Activated CD4-positive, alpha-beta T cell treated with anti-CD3 and anti-CD28 coated beads, Interleukin-2, amount 50 U/mL, for 16 hours (primary cell): ENCODE results near the gene ENO4.

Experiments
- DNase-seq: peaks from one replicate; pipeline ENCODE4 v3.0.0-alpha.2; 2020

Gene ENO4

GRCh38 chr10:116873134-116873533, 23.8 kb downstream of the ENO4 start:
- no peak for DNase-seq

DNA sequence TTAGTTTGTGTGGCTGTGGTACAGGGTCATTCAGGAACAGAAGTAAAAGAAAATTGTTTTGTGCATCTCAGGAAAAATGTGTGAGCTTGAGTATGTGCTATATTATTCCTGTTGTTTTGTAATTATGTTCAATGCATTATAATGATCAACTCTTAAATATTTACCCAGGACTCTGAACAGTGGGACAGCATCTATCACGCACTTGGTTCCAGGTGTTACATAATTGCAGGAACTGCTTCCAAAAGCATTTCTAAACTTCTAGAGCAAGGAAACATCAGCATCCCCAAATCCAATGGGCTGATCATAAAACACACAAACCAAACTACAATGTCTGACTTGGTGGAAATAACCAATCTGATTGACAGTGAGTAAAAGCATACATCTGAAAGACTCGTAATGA, 26.6 kb downstream of the ENO4 start:
- DNase-seq: no peak

- DNase-seq: no peak
Measured at GRCh38 chr10:116877391-116877790, 28.1 kb downstream of the ENO4 start.

DNA sequence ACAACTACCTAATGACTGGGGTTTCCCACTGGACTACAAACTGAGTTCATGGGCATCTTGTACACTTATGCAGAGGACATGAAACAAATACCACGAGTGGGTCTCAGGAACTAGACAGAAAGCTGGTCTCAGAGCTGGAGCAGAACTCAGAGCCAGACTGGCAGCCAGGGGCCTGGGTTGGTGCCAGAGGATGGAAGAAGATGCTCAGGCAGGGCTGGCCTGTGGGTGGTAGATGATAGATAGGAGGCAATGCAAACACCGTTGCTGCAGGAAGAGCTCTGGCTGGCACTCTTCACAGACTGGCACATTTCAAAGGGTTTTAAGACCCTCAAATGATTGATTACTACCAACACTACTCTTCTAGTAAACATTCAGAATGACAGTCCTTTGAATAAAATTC, 28.8 kb downstream of the ENO4 start:
- DNase-seq: no peak

- DNase-seq: no peak
Measured at GRCh38 chr10:116879817-116880216, 30.5 kb downstream of the ENO4 start.

DNA sequence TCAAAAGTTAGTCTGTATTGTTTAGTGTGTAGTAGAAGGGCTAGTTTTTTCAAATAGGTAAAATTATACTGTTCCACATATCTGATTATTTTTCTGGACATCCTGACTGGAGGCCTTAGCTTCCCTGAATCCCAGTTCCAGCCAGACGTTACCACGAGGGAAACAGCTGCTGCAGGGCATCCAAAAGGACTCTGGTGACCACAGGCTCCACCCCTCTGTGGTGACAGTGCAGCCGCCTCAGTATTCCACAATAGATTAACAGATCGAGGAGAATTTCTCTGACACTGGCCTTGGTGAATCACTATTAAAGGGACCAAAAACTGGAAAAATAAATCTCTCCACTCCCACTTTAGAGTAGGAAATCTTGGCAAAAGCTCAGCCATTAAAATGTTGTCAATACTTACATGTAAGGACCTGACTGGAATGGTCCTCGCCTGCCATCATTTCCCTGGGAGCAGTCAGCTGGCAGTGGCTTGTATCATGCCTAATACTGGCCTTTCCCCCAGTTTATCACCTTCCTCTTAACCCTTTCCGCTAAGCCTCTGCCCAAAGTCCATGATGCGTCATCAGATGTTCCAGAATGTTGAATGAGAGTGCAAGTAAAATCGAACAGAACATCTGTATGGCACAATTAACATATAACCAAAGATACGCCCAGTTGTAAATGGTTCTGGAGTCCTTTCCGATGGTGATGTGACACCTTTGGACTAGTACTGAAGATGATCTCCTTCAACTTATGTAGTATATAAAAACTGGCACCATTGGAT, 31.6 kb downstream of the ENO4 start:
- no peak for DNase-seq

DNA sequence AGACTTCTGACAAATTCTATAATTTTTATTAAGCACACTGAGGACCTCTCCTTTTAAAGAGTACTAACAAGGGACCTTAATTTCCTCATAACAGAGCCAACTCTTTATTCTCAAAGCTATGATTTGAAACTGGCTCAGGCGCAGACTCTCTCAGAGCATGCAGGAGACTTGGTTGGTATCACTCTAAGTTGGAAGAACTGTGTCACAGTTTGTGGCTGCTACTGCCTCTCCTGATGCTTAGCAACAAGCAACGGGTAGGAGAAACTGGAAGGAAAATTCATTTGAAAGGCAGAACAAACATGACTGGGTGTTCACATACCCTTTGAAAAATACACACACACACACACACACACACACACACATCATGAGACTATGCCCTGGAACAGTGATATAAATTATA, 33.3 kb downstream of the ENO4 start:
- DNase-seq: no peak

DNA sequence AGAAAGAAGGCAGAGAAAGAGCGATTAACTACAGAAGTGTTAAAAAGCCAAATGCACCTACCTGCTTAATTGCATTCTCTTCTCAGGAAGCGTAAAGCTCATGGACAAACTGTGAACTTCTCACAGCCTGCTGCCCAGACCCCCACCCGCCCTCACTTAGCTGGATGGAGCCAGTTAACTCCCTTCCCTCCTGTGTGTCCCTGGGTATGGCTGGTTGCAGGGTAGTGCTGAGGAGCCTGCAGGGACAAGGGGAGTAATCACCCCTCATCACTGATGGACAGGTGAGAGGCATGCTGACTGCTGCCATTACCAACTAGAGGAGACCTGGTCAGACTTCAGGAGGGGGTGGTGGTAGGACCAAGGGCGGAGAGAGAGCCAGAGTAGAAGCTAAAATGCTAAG, 37.5 kb downstream of the ENO4 start:
- DNase-seq: no peak

- no peak for DNase-seq
Measured at GRCh38 chr10:116888380-116889055, 39.2 kb downstream of the ENO4 start.

- DNase-seq: no peak
Measured at GRCh38 chr10:116889066-116889465, 39.8 kb downstream of the ENO4 start.

GRCh38 chr10:116891208-116891607, 41.9 kb downstream of the ENO4 start:
- no peak for DNase-seq

DNA sequence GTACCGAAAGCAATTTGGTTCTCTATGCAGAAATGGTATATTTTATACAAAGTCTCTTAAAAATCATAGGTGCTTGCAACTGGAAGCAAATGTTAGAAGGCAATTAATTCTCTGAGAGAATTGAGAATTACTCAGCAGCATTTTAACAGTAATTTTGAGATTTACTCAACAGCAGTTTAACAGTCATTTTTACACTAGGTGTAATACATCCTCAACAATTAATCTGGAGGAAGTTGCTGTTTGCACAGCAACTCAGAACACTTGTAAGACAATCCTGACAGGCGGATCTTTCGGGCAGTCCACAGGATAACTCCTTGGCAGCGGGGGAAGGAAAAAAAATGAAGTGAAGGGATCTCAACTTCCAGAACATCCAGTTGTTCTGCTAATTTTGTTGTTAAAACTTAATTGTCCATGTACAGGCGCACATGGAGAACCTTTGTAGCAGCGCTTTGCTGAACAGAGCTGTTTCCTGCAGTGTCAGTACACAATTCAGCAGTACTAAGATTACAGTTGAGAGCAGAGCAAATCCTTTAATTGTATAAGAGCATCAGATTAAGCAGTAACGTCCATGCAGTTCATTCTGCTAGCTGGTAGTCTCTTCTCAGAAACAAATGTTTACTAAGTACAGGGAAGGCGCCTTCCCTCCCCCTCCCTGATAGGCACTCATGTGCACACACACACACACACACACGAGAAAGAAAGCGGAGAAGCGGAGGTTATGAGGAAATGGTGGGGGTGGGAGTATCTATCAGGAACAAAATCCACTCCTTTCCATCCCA, 43.8 kb downstream of the ENO4 start:
- peak; percentile 8 for DNase-seq

GRCh38 chr10:116893686-116894037, 44.4 kb downstream of the ENO4 start:
- DNase-seq: no peak

DNA sequence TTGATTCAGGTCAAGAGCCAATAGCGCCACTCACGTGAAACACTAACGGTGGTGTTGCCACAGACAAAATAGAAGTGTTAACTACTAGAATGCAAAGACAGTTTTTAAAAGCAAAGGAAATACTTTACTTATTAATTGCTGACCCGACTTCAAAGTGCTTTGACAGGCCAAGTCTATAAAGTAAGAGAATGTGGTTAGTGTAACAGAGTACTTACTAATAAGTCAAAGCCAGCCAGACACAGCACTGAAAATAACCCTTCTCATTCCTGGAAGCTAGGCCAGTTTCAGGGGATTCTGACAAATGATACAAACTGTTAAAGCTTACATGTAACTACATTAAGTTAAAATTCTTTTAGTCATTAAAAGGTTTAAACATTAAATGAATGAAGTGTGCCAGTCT, 50.3 kb downstream of the ENO4 start:
- no peak for DNase-seq

DNA sequence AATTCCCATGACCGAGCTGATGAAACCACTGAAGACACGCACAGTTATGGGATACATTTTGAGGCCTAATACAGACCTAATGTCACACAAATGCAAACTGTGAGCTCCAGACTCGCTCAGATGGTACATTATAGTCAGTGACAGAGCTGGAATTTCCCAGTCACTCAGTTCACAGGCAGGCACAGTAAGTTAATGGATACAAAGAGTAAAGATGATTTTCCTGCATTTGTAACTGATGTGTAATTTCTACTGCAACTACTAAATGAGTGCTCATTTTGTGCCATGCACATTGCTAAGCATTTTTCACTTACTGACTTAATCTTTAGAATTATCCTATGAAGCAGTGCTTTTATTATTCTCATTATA, 56.5 kb downstream of the ENO4 start:
- no peak for DNase-seq

- DNase-seq: no peak
Measured at GRCh38 chr10:116907245-116907987, 58.1 kb downstream of the ENO4 start.

DNA sequence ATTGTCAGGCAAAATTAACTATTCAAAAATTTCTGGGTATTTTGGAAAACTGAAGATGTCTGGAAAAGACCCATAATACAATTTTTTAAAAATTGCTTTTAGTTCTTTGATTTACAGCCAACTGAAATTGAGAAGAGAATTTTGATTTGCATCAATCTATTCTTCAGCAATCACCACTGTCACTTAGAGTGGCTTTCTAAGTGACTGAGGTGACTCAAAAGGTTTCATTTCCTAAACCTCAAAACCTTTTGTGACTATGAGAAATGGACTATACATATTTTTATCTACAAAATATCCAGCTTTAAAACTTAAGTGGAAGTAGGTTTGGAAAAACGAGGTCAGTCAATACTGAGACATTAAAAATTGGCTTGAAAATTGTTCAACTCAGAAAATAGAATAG, 60.0 kb downstream of the ENO4 start:
- no peak for DNase-seq

- DNase-seq: no peak
Measured at GRCh38 chr10:116910910-116911309, 61.6 kb downstream of the ENO4 start.

DNA sequence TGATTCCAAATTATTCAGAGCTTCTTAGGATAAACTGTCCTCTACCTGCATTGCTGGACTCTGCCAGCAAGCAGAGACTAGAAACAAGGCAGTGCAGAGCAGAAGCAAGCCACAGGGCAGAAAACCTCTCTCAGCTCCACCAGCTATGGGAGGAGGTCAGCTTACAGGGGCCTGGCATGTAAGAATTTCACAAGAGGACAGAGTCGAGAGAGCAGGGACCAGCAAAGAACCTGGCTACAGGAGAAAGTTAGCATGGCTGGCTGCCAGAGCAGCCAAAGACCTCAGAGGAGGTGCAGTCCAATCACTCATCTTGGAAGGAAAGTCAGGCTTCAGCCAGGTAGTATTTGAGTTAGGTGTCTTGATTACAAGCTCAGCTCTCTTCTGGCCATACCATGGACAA, 62.9 kb downstream of the ENO4 start:
- no peak for DNase-seq

- DNase-seq: no peak
Measured at GRCh38 chr10:116913695-116914094, 64.4 kb downstream of the ENO4 start.

- DNase-seq: no peak
Measured at GRCh38 chr10:116915340-116915739, 66.0 kb downstream of the ENO4 start.

DNA sequence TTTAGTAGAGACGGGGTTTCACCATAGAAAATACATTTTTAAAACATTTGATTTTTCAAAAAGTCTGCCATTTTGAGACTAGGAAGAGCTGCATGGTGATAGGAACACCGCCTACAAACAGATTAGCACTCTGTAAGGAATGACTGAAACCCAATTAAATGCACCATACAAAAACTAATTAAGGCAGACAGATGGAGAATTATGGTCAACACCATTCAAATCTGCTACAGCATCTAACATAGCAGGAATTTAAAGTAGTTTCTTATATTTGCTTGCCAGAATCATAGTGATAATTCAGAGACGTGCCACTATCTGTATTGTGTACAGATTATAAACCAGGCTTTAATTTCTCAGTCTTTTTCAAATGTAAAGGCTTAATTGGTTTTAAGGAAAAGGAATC, 68.2 kb downstream of the ENO4 start:
- no peak for DNase-seq

DNA sequence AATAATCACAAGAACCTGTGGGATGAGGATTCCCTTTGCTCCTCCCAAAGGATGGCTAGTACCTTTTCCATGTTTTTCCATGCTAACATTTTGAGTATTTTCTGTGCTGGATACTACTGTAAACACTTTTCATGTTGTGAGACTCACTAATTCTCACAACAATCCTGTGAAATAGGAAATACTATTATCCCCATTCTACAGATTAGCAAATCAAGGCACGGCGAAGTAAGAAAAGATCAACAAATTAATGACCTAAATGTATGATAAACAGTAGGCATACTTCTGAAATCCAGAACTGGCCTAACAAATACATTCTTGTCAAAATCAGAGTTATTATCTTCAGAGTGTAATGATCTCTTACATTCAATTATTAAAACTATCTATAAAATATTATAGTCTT, 69.3 kb downstream of the ENO4 start:
- DNase-seq: no peak
